GM18907 (cell line): ENCODE data around the gene TMEM72.

Source experiments
- ATAC-seq: cut with Tn5 transposase; IDR thresholded peaks from one replicate; pipeline ENCODE4 v1.9.1; 2021; ENCODE audit warnings: mild to moderate bottlenecking, moderate library complexity; ENCODE audit not compliant: unreplicated experiment

TMEM72 gene

GRCh38 chr10:44932517-44933450 lies 21.6 kb downstream of the TMEM72 start:
- ATAC-seq = peak; percentile 97

- no peak for ATAC-seq
These were observed 22.5 kb downstream of the TMEM72 start for GRCh38 chr10:44933451-44934321.

- no peak for ATAC-seq
These were observed 23.5 kb downstream of the TMEM72 start for GRCh38 chr10:44934416-44935200.

GRCh38 chr10:44935201-44935965 lies 24.2 kb downstream of the TMEM72 start:
- no peak for ATAC-seq

DNA sequence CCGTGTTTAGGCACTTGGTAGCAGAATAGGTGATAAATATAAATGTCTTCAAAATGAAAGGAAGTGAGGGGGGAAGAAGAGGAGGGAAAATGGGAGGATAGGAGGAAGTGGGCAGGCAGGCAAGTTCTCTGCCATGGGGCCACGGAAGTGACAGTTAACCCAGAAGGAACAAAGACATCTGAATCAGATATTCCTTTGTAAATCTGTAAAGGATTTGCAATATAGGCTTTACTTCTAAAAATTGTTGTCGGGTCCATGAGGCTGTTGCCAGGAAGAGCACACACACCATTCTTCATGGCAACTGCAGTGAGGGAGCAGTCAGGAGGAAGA lies 24.8 kb downstream of the TMEM72 start:
- ATAC-seq = no peak

- no peak for ATAC-seq
These were observed 25.3 kb downstream of the TMEM72 start for GRCh38 chr10:44936314-44936975.

- no peak for ATAC-seq
These were observed 26.3 kb downstream of the TMEM72 start for GRCh38 chr10:44937196-44938005.

DNA sequence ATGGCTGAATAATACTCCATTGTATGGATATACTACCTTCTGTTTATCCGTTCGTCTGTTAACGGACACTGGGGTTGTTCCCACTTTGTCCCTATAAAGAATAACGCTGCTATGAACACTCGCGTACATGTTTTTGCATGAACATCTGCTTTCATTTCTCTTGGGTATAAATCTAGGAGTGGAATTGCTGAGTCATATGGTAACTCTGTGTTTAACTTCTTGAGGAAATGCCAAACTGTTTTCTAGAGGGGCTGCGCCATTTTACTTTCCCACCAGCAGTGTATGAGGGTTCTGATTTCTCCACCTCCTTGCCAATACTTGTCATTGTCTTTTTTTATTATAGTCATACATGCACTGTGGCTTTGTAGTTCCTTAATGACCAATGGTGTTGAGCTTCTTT lies 27.8 kb downstream of the TMEM72 start:
- no peak for ATAC-seq

DNA sequence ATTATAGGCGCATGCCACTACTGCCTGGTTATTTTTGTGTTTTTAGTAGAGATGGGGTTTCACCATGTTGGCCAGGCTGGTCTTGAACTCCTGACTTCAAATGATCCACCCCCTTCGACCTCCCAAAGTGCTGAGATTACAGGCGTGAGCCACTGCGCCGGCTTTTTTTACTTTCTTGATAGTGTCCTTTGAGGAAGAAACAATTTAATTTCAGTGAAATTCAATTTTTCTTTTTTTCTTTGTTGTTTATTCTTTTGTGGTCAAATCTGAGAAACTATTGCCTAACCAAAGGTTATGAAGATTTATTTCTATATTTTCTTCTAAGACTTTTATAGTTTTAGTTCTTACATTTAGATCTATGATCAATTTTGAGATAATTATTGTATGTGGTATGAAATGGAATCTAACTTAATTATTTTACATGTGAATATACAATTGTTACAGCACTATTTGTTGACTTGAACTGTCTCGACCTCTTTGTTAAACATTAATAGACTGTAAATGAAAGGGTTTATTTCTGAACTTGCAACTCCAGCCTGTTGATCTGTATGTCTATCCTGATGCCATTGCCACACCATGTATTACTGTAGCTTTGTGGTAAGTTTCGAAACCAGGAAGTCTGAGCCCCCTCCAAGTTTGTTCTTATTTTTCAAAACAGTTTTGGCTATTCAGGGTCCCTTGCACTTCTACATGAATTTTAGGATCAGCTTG lies 28.7 kb downstream of the TMEM72 start:
- ATAC-seq = no peak

- ATAC-seq = no peak
These were observed 33.2 kb downstream of the TMEM72 start for GRCh38 chr10:44944354-44944753.

DNA sequence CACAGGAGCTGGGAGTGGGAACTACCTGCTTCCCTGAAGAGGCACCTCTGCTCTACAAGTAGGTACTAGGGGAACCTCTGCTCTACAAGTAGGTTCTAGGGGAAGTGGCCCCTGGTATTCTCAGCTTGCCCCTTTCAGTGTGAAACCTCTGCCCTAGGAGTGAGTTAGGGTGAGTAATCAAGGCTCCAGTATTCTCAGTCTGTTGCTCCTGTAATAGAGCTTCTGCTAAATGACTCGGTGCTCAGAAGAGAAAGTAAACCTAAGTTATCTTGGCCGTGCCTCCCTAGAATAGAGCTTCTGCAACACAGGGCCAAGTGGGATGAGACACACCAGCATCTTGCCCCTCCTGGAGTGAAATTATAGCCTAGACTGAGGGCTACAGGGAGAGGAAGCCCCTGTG lies 35.1 kb downstream of the TMEM72 start:
- ATAC-seq = no peak

DNA sequence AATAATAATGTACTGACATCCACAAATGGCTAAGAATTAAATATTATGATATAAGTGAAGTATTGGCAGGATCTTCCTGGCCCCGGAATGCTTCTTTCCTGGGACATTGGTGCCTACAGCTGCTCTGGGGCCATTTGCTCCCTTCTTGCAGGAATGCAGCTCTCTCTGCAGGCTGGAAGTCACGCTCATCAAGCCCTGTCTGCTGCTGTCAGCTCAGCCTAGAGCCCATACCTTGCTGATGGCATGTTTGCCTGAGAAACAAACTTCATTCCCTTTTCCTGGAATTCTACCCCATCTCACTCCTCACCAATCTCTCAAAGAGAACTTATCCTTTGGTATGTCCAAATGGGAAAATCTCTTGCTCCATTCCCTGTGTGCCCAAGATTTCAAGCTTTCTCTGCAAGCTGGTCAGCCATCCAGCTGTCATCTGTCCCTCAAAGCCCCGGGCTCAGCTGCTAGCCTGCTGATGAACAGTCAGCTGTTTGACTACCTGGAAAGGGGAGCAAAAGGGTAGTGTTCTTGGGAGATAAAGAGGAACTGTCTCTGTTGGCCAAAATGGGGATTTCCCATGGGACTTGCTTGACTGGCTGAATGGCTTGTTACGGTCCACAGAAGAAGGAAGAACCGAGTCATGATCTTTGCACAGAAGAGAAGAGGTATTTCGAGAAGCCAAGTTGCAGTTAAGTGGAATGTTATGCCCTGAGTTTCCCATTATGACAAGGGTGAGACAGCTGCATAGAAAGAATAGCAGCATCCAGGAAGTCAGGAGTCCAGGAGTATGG lies 36.4 kb downstream of the TMEM72 start:
- peak; percentile 74 for ATAC-seq

- no peak for ATAC-seq
These were observed 37.5 kb downstream of the TMEM72 start for GRCh38 chr10:44948642-44949041.

GRCh38 chr10:44949127-44949802 lies 38.1 kb downstream of the TMEM72 start:
- no peak for ATAC-seq

GRCh38 chr10:44949915-44950314 lies 38.8 kb downstream of the TMEM72 start:
- ATAC-seq = no peak

GRCh38 chr10:44950326-44951225 lies 39.4 kb downstream of the TMEM72 start:
- ATAC-seq = no peak
